ENCODE results near the gene ETS2. TPM values are rescaled to one million over a fixed set of nuclear protein-coding genes. Genes with fewer than 3 reads are reported as not detected.

ETS2 gene
- total and polyA plus RNA-seq, 2 of the 8 experiments (the other 6 are each of a cell fraction or from before 2014, with no cell fraction given) = 11.0 to 45.1 TPM

DNA sequence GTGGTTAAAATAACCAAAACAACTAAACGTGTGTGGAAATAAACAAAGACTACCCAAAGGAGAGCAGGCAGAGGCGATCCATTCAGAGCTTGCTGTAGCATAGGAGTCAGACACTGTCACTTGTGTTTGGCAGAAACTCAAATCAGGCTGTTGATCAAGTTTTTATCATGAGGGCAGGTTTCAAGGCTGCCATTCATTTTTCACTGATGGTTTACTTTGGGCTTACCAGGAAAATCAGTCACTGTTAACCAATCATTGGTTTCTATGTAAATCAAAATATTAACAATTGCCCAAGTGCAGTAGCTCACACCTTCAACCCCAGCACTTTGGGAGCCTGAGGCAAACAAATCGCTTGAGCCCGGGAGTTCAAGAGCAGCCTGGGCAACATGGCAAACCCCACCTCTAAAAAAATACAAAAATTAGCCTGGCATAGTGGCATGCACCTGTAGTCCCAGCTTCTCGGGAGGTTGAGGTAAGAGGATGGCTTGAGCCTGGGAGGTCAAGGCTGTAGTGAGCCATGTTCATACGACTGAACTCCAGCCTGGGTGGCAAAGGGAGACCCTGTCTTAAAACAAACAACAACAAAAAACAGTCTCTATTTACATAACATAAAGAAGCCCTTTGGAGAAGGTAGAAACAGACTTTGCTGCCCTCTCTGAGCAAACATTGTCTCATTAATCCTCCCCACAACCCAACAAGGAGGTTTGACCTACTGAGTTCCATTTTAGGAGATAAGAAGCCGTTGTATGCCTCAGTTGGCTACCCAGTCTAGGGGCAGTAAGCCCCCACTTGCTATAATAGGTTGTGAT lies 21.1 kb upstream of the ETS2 start:
- Histone ChIP-seq H4K5ac (ENCODE audit: insufficient read length, low read depth, low read length) (no peak overlapping the region), H4K91ac (replicated peaks; ENCODE audit: insufficient read length, low read length) (no peak overlapping the region), H2AK5ac (ENCODE audit: low read depth, low read length) (no peak overlapping the region), H3K27ac (ENCODE audit: low read depth, low read length) (no peak overlapping the region), H2BK15ac (ENCODE audit: low read length) (no peak overlapping the region), H3K4me3 (ENCODE audit: extremely low read depth in 1 of 4, insufficient read depth in 2 of 4, low read depth in 3 of 4, low read length in 4 of 4) (no peak overlapping the region), H4K8ac (ENCODE audit: extremely low read depth, insufficient read depth, low read length) (no peak overlapping the region), H3K4me1 (replicated peaks in 1 of 4; ENCODE audit: control insufficient read depth in 3 of 4, insufficient read depth in 4 of 4, low read length in 3 of 4) (peaks cover 0 to 4% (median 2%) of the 10 kb centered on the region in 4 experiments; a peak in 2 of 7 replicates), H3K23me2 (ENCODE audit: low read depth, low read length) (no peaks in the 10 kb centered on the region), H3K23ac (ENCODE audit: insufficient read length) (no peak overlapping the region), H3K18ac (ENCODE audit: extremely low read depth, low read length) (no peak overlapping the region), H3K79me1 (ENCODE audit: low read depth, low read length) (no peaks in the 10 kb centered on the region), H2BK12ac (ENCODE audit: low read depth, low read length) (no peak overlapping the region), H2BK120ac (replicated peaks; ENCODE audit: low read depth, low read length) (no peak overlapping the region), H3K56ac (replicated peaks; ENCODE audit: insufficient read length, low read depth, low read length) (no peak overlapping the region), H3K14ac (ENCODE audit: insufficient read length) (no peak overlapping the region), H3K9me3 (ENCODE audit: insufficient read depth in 2 of 2, low read depth in 1 of 2, low read length in 1 of 2) (peaks cover 7 to 9% of the 10 kb centered on the region in 2 experiments; a peak in 2 of 4 replicates), H3K79me2 (ENCODE audit: control insufficient read depth in 1 of 2, insufficient read depth in 2 of 2, low read length in 2 of 2) (no peaks in the 10 kb centered on the region), H3K27me3 (replicated peaks in 1 of 4; ENCODE audit: control insufficient read depth in 3 of 4, extremely low read depth in 1 of 4, insufficient read depth in 3 of 4, low read length in 3 of 4) (no peaks in the 10 kb centered on the region), H3K4me2 (ENCODE audit: insufficient read depth in 1 of 2, low read depth in 2 of 2, low read length in 2 of 2) (no peak overlapping the region), H3K36me3 (ENCODE audit: control insufficient read depth in 2 of 4, insufficient read depth in 4 of 4, low read length in 3 of 4) (no peaks in the 10 kb centered on the region), H2BK5ac (ENCODE audit: low read depth, low read length) (no peak overlapping the region), H3K9ac (replicated peaks in 1 of 4; ENCODE audit: extremely low read depth in 1 of 4, low read depth in 3 of 4, low read length in 3 of 4) (no peak overlapping the region; a peak in 1 of 7 replicates), H4K20me1 (replicated peaks in 1 of 2; ENCODE audit: control insufficient read depth in 1 of 2, insufficient read depth in 2 of 2, low read length in 2 of 2) (no peaks in the 10 kb centered on the region), H2BK20ac (ENCODE audit: low read length) (no peak overlapping the region), H3K4ac (replicated peaks; ENCODE audit: insufficient read length, low read depth, low read length) (no peak overlapping the region), H2AFZ (ENCODE audit: low read length) (no peak overlapping the region)
- FAIRE-seq (no peak), DNase-seq (ENCODE audit: low read depth in 1 of 2, low spot score in 2 of 2) (no peak)
- POLR2A ChIA-PET (ENCODE audit: partially characterized antibody) = no interaction called here
- CTCF ChIA-PET (ENCODE audit: partially characterized antibody) = no interaction called here
- WGBS, 2 experiments (ENCODE audit: extremely low coverage in 1 of 2, insufficient coverage in 1 of 2, insufficient read length in 1 of 2, insufficient replicate concordance in 2 of 2, low coverage in 1 of 2, low lambda C conversion rate in 2 of 2, missing lambda C conversion rate in 1 of 2) = 79% methylated on average over 7 of the region's 7 CpGs; no CpG with 5 or more reads in 1 of the 2 experiments
- TF ChIP-seq BACH1 (IDR thresholded peaks at IDR 0.05; ENCODE audit: low read length) = no peak
- TF ChIP-seq GABPA (IDR thresholded peaks at IDR 0.05; ENCODE audit: borderline replicate concordance, insufficient read depth, low read length) = no peak
- no peak for TF ChIP-seq RFX5 (IDR thresholded peaks at IDR 0.05; ENCODE audit: borderline replicate concordance, low read depth, low read length)
- no peak for TF ChIP-seq CEBPB (IDR thresholded peaks at IDR 0.05; ENCODE audit: low read depth, low read length)
- no peak for TF ChIP-seq SAP30 (IDR thresholded peaks at IDR 0.05; ENCODE audit: insufficient read depth, insufficient replicate concordance, low read length)
- no peak for TF ChIP-seq JUND (IDR thresholded peaks at IDR 0.05; ENCODE audit: low read length)
- no peak for TF ChIP-seq SIRT6 (IDR thresholded peaks at IDR 0.05; ENCODE audit: low read length)
